ENCODE results near the gene SPTBN5. TPM values are rescaled to one million over a fixed set of nuclear protein-coding genes. Genes with fewer than 3 reads are reported as not detected.

Gene SPTBN5
- total RNA-seq, 1 donor from 2014 or later: 0.49 TPM

GRCh38 chr15:41876007-41876406 is 17.8 kb downstream of the SPTBN5 start:
- Histone ChIP-seq H3K4me3 (no peak overlapping the region), H3K9me3 (no peaks in the 10 kb centered on the region), H3K36me3 (no peaks in the 10 kb centered on the region), H3K27ac (no peak overlapping the region), H3K4me1 (peaks cover 13% of the 10 kb centered on the region), H3K27me3 (no peaks in the 10 kb centered on the region)
- intact Hi-C loops (cut with DNase I): no loop called here
- no peak for DNase-seq (ENCODE audit: extremely low spot score in 2 of 2)
- TF ChIP-seq POLR2AphosphoS5 (IDR thresholded peaks at IDR 0.05; ENCODE audit: insufficient read depth in 1 of 2, low read depth in 1 of 2) (no peak), POLR2A (IDR thresholded peaks at IDR 0.05) (no peak), CTCF (IDR thresholded peaks at IDR 0.05) (no peak)

GRCh38 chr15:41874736-41875135 is 19.1 kb downstream of the SPTBN5 start:
- no peaks in the 10 kb centered on the region for H3K9me3 ChIP-seq
- intact Hi-C loops (cut with DNase I): no loop called here
- DNase-seq (ENCODE audit: extremely low spot score in 2 of 2): no peak
- TF ChIP-seq POLR2AphosphoS5 (IDR thresholded peaks at IDR 0.05; ENCODE audit: insufficient read depth in 1 of 2, low read depth in 1 of 2) (no peak), POLR2A (IDR thresholded peaks at IDR 0.05) (no peak), CTCF (IDR thresholded peaks at IDR 0.05) (no peak)
- H3K4me1 ChIP-seq: peaks cover 1% of the 10 kb centered on the region
- H3K36me3 ChIP-seq: no peaks in the 10 kb centered on the region
- H3K4me3 ChIP-seq: no peak overlapping the region
- no peaks in the 10 kb centered on the region for H3K27me3 ChIP-seq
- no peak overlapping the region for H3K27ac ChIP-seq

GRCh38 chr15:41873711-41874110 is 20.1 kb downstream of the SPTBN5 start:
- Histone ChIP-seq H3K36me3 (no peaks in the 10 kb centered on the region), H3K27me3 (no peaks in the 10 kb centered on the region), H3K4me3 (no peak overlapping the region), H3K4me1 (no peaks in the 10 kb centered on the region), H3K27ac (no peak overlapping the region), H3K9me3 (no peaks in the 10 kb centered on the region)
- DNase-seq (ENCODE audit: extremely low spot score in 2 of 2): no peak
- TF ChIP-seq POLR2A (IDR thresholded peaks at IDR 0.05) (no peak), POLR2AphosphoS5 (IDR thresholded peaks at IDR 0.05; ENCODE audit: insufficient read depth in 1 of 2, low read depth in 1 of 2) (no peak), CTCF (IDR thresholded peaks at IDR 0.05) (no peak)
- intact Hi-C loops (cut with DNase I): no loop called here

- Histone ChIP-seq H3K27me3 (no peaks in the 10 kb centered on the region), H3K4me3 (no peak overlapping the region), H3K36me3 (no peaks in the 10 kb centered on the region), H3K4me1 (no peaks in the 10 kb centered on the region), H3K27ac (no peak overlapping the region), H3K9me3 (no peaks in the 10 kb centered on the region)
- TF ChIP-seq POLR2AphosphoS5 (IDR thresholded peaks at IDR 0.05; ENCODE audit: insufficient read depth in 1 of 2, low read depth in 1 of 2) (no peak), CTCF (IDR thresholded peaks at IDR 0.05) (no peak), POLR2A (IDR thresholded peaks at IDR 0.05) (no peak)
- DNase-seq (ENCODE audit: extremely low spot score in 2 of 2): no peak
- intact Hi-C loops (cut with DNase I): no loop called here
Observed at GRCh38 chr15:41872166-41872747, 21.6 kb downstream of the SPTBN5 start.

GRCh38 chr15:41871175-41871905 is 22.5 kb downstream of the SPTBN5 start:
- Histone ChIP-seq H3K27ac (no peak overlapping the region), H3K27me3 (no peaks in the 10 kb centered on the region)
- no peak for DNase-seq (ENCODE audit: extremely low spot score in 2 of 2)

More at GRCh38 chr15:41871175-41871905, 22.5 kb downstream of the SPTBN5 start:
- TF ChIP-seq CTCF (IDR thresholded peaks at IDR 0.05): no peak
- no peak for TF ChIP-seq POLR2AphosphoS5 (IDR thresholded peaks at IDR 0.05; ENCODE audit: insufficient read depth in 1 of 2, low read depth in 1 of 2)
- TF ChIP-seq POLR2A (IDR thresholded peaks at IDR 0.05): no peak
- no peaks in the 10 kb centered on the region for H3K36me3 ChIP-seq
- intact Hi-C loops (cut with DNase I): no loop called here
- H3K9me3 ChIP-seq: no peaks in the 10 kb centered on the region
- no peaks in the 10 kb centered on the region for H3K4me1 ChIP-seq
- H3K4me3 ChIP-seq: no peak overlapping the region

Measured in vagina (tissue), 2 donors.